Measurements from ENCODE around the gene NID1.

- TF ChIP-seq POLR2AphosphoS5 (IDR thresholded peaks at IDR 0.05) (no peak), CTCF (IDR thresholded peaks at IDR 0.05) (no peak)
These were observed 67.8 kb downstream of the NID1 start for GRCh38 chr1:235997049-235997448.

Data from gastroesophageal sphincter (tissue), 3 donors.